Duodenal mucosa (tissue), 2 donors: ENCODE data around the gene ZC2HC1C.

Experiments used
- H3K27ac ChIP-seq: one replicate; pipeline ENCODE4 v1.7.0; 2013; ENCODE audit warnings: low read depth, low read length
- H3K27me3 ChIP-seq, 2 donors: one replicate each; pipeline ENCODE4 v1.7.0; 2013; ENCODE audit warnings: low read length in 2 of 2, control low read depth in 1 of 2; ENCODE audit not compliant: insufficient read depth in 2 of 2, control insufficient read depth in 1 of 2
- H3K36me3 ChIP-seq, 2 donors: one replicate each; pipeline ENCODE4 v1.7.0; 2013; ENCODE audit warnings: low read length in 2 of 2, control low read depth in 1 of 2; ENCODE audit not compliant: insufficient read depth in 2 of 2, control insufficient read depth in 1 of 2
- H3K4me1 ChIP-seq, 2 donors: one replicate each; pipeline ENCODE4 v1.7.0; 2013; ENCODE audit warnings: low read length in 2 of 2, control low read depth in 1 of 2; ENCODE audit not compliant: insufficient read depth in 2 of 2, control insufficient read depth in 1 of 2
- H3K4me3 ChIP-seq, 2 donors: one replicate each; pipeline ENCODE4 v1.7.0; 2013; ENCODE audit warnings: low read length in 2 of 2, low read depth in 1 of 2
- H3K9ac ChIP-seq, 2 donors: one replicate each; pipeline ENCODE4 v1.7.0; 2013; ENCODE audit warnings: low read length in 2 of 2, low read depth in 1 of 2
- H3K9me3 ChIP-seq, 2 donors: one replicate each; pipeline ENCODE4 v1.7.0; 2013; ENCODE audit warnings: low read length in 2 of 2, control low read depth in 1 of 2; ENCODE audit not compliant: control insufficient read depth in 1 of 2

ZC2HC1C gene

GRCh38 chr14:75088566-75089373, 19.3 kb downstream of the ZC2HC1C start:
- Histone ChIP-seq H3K27me3 (no peaks in the 10 kb centered on the region), H3K4me1 (no peaks in the 10 kb centered on the region), H3K36me3 (peaks cover 26 to 67% of the 10 kb centered on the region in 2 donors), H3K9me3 (no peaks in the 10 kb centered on the region), H3K9ac (no peak overlapping the region), H3K4me3 (no peak overlapping the region), H3K27ac (no peak overlapping the region)

GRCh38 chr14:75090353-75090752, 20.9 kb downstream of the ZC2HC1C start:
- no peak overlapping the region for H3K4me3 ChIP-seq
- H3K27me3 ChIP-seq, result no peaks in the 10 kb centered on the region
- no peaks in the 10 kb centered on the region for H3K4me1 ChIP-seq
- no peaks in the 10 kb centered on the region for H3K9me3 ChIP-seq
- no peak overlapping the region for H3K27ac ChIP-seq
- H3K9ac ChIP-seq, result no peak overlapping the region
- H3K36me3 ChIP-seq, result peaks cover 27 to 68% of the 10 kb centered on the region in 2 donors

- Histone ChIP-seq H3K27ac (no peak overlapping the region), H3K36me3 (peaks cover 24 to 69% of the 10 kb centered on the region in 2 donors), H3K9me3 (no peaks in the 10 kb centered on the region), H3K27me3 (no peaks in the 10 kb centered on the region), H3K4me3 (no peak overlapping the region), H3K9ac (no peak overlapping the region), H3K4me1 (no peaks in the 10 kb centered on the region)
These were observed 21.8 kb downstream of the ZC2HC1C start for GRCh38 chr14:75091251-75091650.

- Histone ChIP-seq H3K27ac (no peak overlapping the region), H3K9me3 (no peaks in the 10 kb centered on the region), H3K4me3 (no peak overlapping the region), H3K4me1 (peaks cover 0 to 4% of the 10 kb centered on the region in 2 donors), H3K36me3 (peaks cover 25 to 67% of the 10 kb centered on the region in 2 donors), H3K9ac (no peak overlapping the region), H3K27me3 (no peaks in the 10 kb centered on the region)
These were observed 23.3 kb downstream of the ZC2HC1C start for GRCh38 chr14:75092698-75093097.

GRCh38 chr14:75094896-75095295, 25.5 kb downstream of the ZC2HC1C start:
- Histone ChIP-seq H3K27ac (no peak overlapping the region), H3K4me1 (peaks cover 7 to 18% of the 10 kb centered on the region in 2 donors), H3K9me3 (no peaks in the 10 kb centered on the region), H3K4me3 (no peak overlapping the region), H3K9ac (no peak overlapping the region), H3K27me3 (no peaks in the 10 kb centered on the region), H3K36me3 (peaks cover 25 to 71% of the 10 kb centered on the region in 2 donors)

- H3K4me3 ChIP-seq, result no peak overlapping the region
- peaks cover 7 to 18% of the 10 kb centered on the region in 2 donors for H3K4me1 ChIP-seq
- no peaks in the 10 kb centered on the region for H3K27me3 ChIP-seq
- peaks cover 25 to 67% of the 10 kb centered on the region in 2 donors for H3K36me3 ChIP-seq
- H3K9me3 ChIP-seq, result no peaks in the 10 kb centered on the region
- H3K27ac ChIP-seq, result no peak overlapping the region
- no peak overlapping the region for H3K9ac ChIP-seq
These were observed 26.2 kb downstream of the ZC2HC1C start for GRCh38 chr14:75095690-75096089.

- Histone ChIP-seq H3K36me3 (peaks cover 29 to 73% of the 10 kb centered on the region in 2 donors), H3K4me1 (peaks cover 7 to 18% of the 10 kb centered on the region in 2 donors), H3K9me3 (no peaks in the 10 kb centered on the region), H3K27ac (no peak overlapping the region), H3K27me3 (no peaks in the 10 kb centered on the region), H3K4me3 (no peak overlapping the region), H3K9ac (no peak overlapping the region)
These were observed 27.5 kb downstream of the ZC2HC1C start for GRCh38 chr14:75096959-75097358.

- Histone ChIP-seq H3K4me3 (peak overlapping the region in 1 of 2 donors; percentile 2), H3K4me1 (peaks cover 7 to 18% of the 10 kb centered on the region in 2 donors), H3K9me3 (no peaks in the 10 kb centered on the region), H3K36me3 (peaks cover 29 to 67% of the 10 kb centered on the region in 2 donors), H3K27ac (no peak overlapping the region), H3K27me3 (no peaks in the 10 kb centered on the region), H3K9ac (no peak overlapping the region)
These were observed 28.8 kb downstream of the ZC2HC1C start for GRCh38 chr14:75098212-75098611.

GRCh38 chr14:75098682-75099081, 29.2 kb downstream of the ZC2HC1C start:
- Histone ChIP-seq H3K4me1 (peaks cover 7 to 18% of the 10 kb centered on the region in 2 donors), H3K27ac (no peak overlapping the region), H3K4me3 (peak overlapping the region in 1 of 2 donors; percentile 2), H3K9me3 (no peaks in the 10 kb centered on the region), H3K27me3 (no peaks in the 10 kb centered on the region), H3K36me3 (peaks cover 29 to 68% of the 10 kb centered on the region in 2 donors), H3K9ac (no peak overlapping the region)

GRCh38 chr14:75101491-75101890, 32.0 kb downstream of the ZC2HC1C start:
- Histone ChIP-seq H3K4me1 (peaks cover 7 to 18% of the 10 kb centered on the region in 2 donors), H3K27me3 (no peaks in the 10 kb centered on the region), H3K4me3 (no peak overlapping the region), H3K9me3 (no peaks in the 10 kb centered on the region), H3K36me3 (peaks cover 31 to 65% of the 10 kb centered on the region in 2 donors), H3K27ac (no peak overlapping the region), H3K9ac (no peak overlapping the region)
